Smooth muscle cell (in vitro differentiated cells): ENCODE results near the gene MLEC. TPM values are rescaled to one million over a fixed set of nuclear protein-coding genes. Genes with fewer than 3 reads are reported as not detected.

ENCODE experiments used
- DNase-seq: peaks from one replicate; lab custom pipeline; 2025; ENCODE audit not compliant: unreplicated experiment; lab: John Stamatoyannopoulos, UW
- H2AFZ ChIP-seq: fragments of 200-600 bp; sonication (generic); 2 replicates; pipeline ENCODE4 v1.6.0; 2016; ENCODE audit warnings: antibody characterized with exemption, low read depth, mild to moderate bottlenecking
- H3F3A ChIP-seq: fragments of 200-600 bp; sonication (generic); 2 replicates; pipeline ENCODE4 v1.6.0; 2017; ENCODE audit warnings: antibody characterized with exemption, low read depth
- H3K27ac ChIP-seq: fragments of 200-600 bp; sonication (generic); 2 replicates; pipeline ENCODE4 v1.5.1; 2016; ENCODE audit warnings: low read depth, mild to moderate bottlenecking
- H3K27me3 ChIP-seq: fragments of 200-600 bp; sonication (generic); 2 replicates; pipeline ENCODE4 v1.6.1; 2016; ENCODE audit warnings: low read depth, mild to moderate bottlenecking
- H3K36me3 ChIP-seq: fragments of 200-600 bp; sonication (generic); 2 replicates; pipeline ENCODE4 v1.5.1; 2016; ENCODE audit warnings: low read depth
- H3K4me1 ChIP-seq: fragments of 200-600 bp; sonication (generic); 2 replicates; pipeline ENCODE4 v1.5.1; 2016; ENCODE audit warnings: low read depth
- H3K4me2 ChIP-seq: fragments of 200-600 bp; sonication (generic); 2 replicates; pipeline ENCODE4 v1.6.0; 2016; ENCODE audit warnings: mild to moderate bottlenecking
- H3K4me3 ChIP-seq: fragments of 200-600 bp; sonication (generic); 2 replicates; pipeline ENCODE4 v1.5.1; 2016; ENCODE audit warnings: mild to moderate bottlenecking
- H3K79me2 ChIP-seq: fragments of 200-600 bp; sonication (generic); 2 replicates; pipeline ENCODE4 v1.6.0; 2016; ENCODE audit warnings: low read depth, mild to moderate bottlenecking
- H3K9ac ChIP-seq: fragments of 200-600 bp; sonication (generic); 2 replicates; pipeline ENCODE4 v1.6.0; 2016; ENCODE audit warnings: low read depth
- H3K9me3 ChIP-seq: fragments of 200-600 bp; sonication (generic); replicated peaks from 2 replicates; pipeline ENCODE4 v1.5.1; 2016; ENCODE audit warnings: low read depth
- H4K20me1 ChIP-seq: fragments of 200-600 bp; sonication (generic); 2 replicates; pipeline ENCODE4 v1.6.0; 2016; ENCODE audit warnings: low read depth
- CTCF ChIP-seq: fragments of 200-600 bp; sonication (generic); IDR thresholded peaks from 2 replicates; pipeline ENCODE4 v1.5.1; 2017; ENCODE audit warnings: borderline replicate concordance, mild to moderate bottlenecking, antibody characterized with exemption; ENCODE audit not compliant: insufficient read depth, poor library complexity, severe bottlenecking
- WGBS: methylation state at CpG from one replicate; pipeline ENCODE4 v1.1.7; 2016; ENCODE audit warnings: low lambda C conversion rate; 5-methylcytosine and 5-hydroxymethylcytosine counted together
- polyA plus RNA-seq: library from polyadenylated mRNA; unstranded; fragments of >200 nt; fragmentation: Nextera tagmentation; extraction: Ambion mirVana; gene quantifications from 2 replicates; pipeline ENCODE4 v1.2.1, GENCODE V29; 2016
- total RNA-seq: library from RNA; depleted of rRNA; stranded (reverse); fragments of >200 nt; gene quantifications from 2 replicates; pipeline ENCODE4 v1.2.3, GENCODE V29; 2014

Gene MLEC
- total and polyA plus RNA-seq, 2 experiments from 2014 or later: 70.7 to 230 TPM

GRCh38 chr12:120721866-120722265 lies 34.9 kb downstream of the MLEC start:
- no peak overlapping the region for H3K27ac ChIP-seq
- H4K20me1 ChIP-seq: peaks cover 20% of the 10 kb centered on the region
- no peak overlapping the region for H2AFZ ChIP-seq
- no peak for DNase-seq
- H3K4me2 ChIP-seq: no peak overlapping the region
- peaks cover 7% of the 10 kb centered on the region for H3K4me1 ChIP-seq
- 92% methylated on average over 3 of the region's 3 CpGs for WGBS
- no peak overlapping the region for H3K9ac ChIP-seq
- H3K9me3 ChIP-seq: no peaks in the 10 kb centered on the region
- no peak overlapping the region for H3K4me3 ChIP-seq
- no peaks in the 10 kb centered on the region for H3F3A ChIP-seq
- peaks cover 6% of the 10 kb centered on the region for H3K36me3 ChIP-seq
- H3K27me3 ChIP-seq: no peaks in the 10 kb centered on the region
- TF ChIP-seq CTCF: no peak
- H3K79me2 ChIP-seq: no peaks in the 10 kb centered on the region

GRCh38 chr12:120722784-120723183 lies 35.8 kb downstream of the MLEC start:
- Histone ChIP-seq H4K20me1 (peaks cover 20% of the 10 kb centered on the region), H3K4me1 (peaks cover 7% of the 10 kb centered on the region), H3K9ac (no peak overlapping the region), H2AFZ (no peak overlapping the region), H3K36me3 (peaks cover 6% of the 10 kb centered on the region), H3K4me2 (no peak overlapping the region), H3K4me3 (no peak overlapping the region), H3K27me3 (no peaks in the 10 kb centered on the region), H3K9me3 (no peaks in the 10 kb centered on the region), H3K27ac (no peak overlapping the region), H3F3A (no peaks in the 10 kb centered on the region), H3K79me2 (no peaks in the 10 kb centered on the region)
- no peak for TF ChIP-seq CTCF
- WGBS: 92% methylated on average over 2 of the region's 2 CpGs
- DNase-seq: no peak

- H3K4me1 ChIP-seq: peaks cover 7% of the 10 kb centered on the region
- 87% methylated on average over 5 of the region's 5 CpGs for WGBS
- no peak overlapping the region for H3K27ac ChIP-seq
- H3F3A ChIP-seq: no peaks in the 10 kb centered on the region
- H3K27me3 ChIP-seq: no peaks in the 10 kb centered on the region
- DNase-seq: no peak
- H3K9me3 ChIP-seq: no peaks in the 10 kb centered on the region
- peak overlapping the region; percentile 63 for H3K4me3 ChIP-seq
- peaks cover 20% of the 10 kb centered on the region for H4K20me1 ChIP-seq
- no peak overlapping the region for H3K9ac ChIP-seq
- no peaks in the 10 kb centered on the region for H3K79me2 ChIP-seq
- H3K4me2 ChIP-seq: peak overlapping the region; percentile 90
- no peak overlapping the region for H2AFZ ChIP-seq
- H3K36me3 ChIP-seq: peaks cover 2% of the 10 kb centered on the region
- TF ChIP-seq CTCF: no peak
Measured at GRCh38 chr12:120724720-120725119, 37.8 kb downstream of the MLEC start.

GRCh38 chr12:120725151-120725658 lies 38.3 kb downstream of the MLEC start:
- Histone ChIP-seq H3F3A (no peaks in the 10 kb centered on the region), H3K9me3 (no peaks in the 10 kb centered on the region), H2AFZ (peak overlapping the region; percentile 69), H3K36me3 (peaks cover 2% of the 10 kb centered on the region), H3K4me1 (peaks cover 7% of the 10 kb centered on the region), H3K4me3 (peak overlapping the region; percentile 63), H3K27ac (no peak overlapping the region), H3K79me2 (no peaks in the 10 kb centered on the region), H4K20me1 (peaks cover 20% of the 10 kb centered on the region), H3K9ac (peak overlapping the region; percentile 61), H3K27me3 (no peaks in the 10 kb centered on the region), H3K4me2 (peak overlapping the region; percentile 90)
- DNase-seq: no peak
- no peak for TF ChIP-seq CTCF
- WGBS: 24% methylated on average over 14 of the region's 14 CpGs
